ENCODE measurements around the gene POC1A. TPM values are rescaled to one million over a fixed set of nuclear protein-coding genes. Genes with fewer than 3 reads are reported as not detected.

POC1A gene
- total and polyA plus RNA-seq, 10 of the 15 experiments (the other 5 are each of a cell fraction or from before 2014, with no cell fraction given): 8.5 to 49.8 (median 23.5) TPM

DNA sequence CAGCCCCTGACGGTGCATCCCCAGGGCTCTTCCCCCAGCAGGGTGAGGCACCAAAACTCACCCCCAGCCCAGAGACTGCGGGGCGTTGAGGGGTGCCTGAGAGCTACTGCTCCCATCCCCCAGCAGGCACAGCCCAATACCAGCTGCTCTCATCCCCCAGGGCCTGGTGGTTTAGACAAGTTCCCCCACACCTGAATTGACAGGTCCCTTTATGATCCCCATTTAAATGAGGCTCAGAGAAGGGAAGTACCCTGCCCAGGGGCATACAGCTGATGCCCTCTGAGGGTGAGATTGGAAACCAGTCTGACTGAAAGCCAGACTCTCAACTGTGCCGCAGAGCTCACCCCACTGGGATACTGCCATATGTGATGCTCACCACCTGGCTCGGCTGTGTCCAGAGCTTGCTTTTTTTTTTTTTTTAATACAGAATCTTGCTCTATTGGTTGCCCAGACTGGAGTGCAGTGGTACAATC is 118.0 kb downstream of the POC1A start (continued):
- TF ChIP-seq JUNB (IDR thresholded peaks at IDR 0.05) (no peak), RBBP5 (conservative IDR thresholded peaks at IDR 0.05) (no peak), SMARCA5 (IDR thresholded peaks at IDR 0.05) (no peak), CHD4 (IDR thresholded peaks at IDR 0.05) (no peak), NR2C1 (IDR thresholded peaks at IDR 0.05) (no peak), SPI1 (IDR thresholded peaks at IDR 0.05; ENCODE audit: borderline replicate concordance, insufficient read depth, low read depth, low read length) (no peak), EGR1 (IDR thresholded peaks at IDR 0.05; ENCODE audit: borderline replicate concordance in 1 of 2, low read depth in 2 of 2, low read length in 2 of 2) (no peak), MTA3 (IDR thresholded peaks at IDR 0.05; ENCODE audit: borderline replicate concordance, low read length) (no peak), JUND (IDR thresholded peaks at IDR 0.05; ENCODE audit: low read depth, low read length) (no peak), SMAD1 (IDR thresholded peaks at IDR 0.05; ENCODE audit: low read depth, partially characterized antibody) (no peak), SREBF2 (IDR thresholded peaks at IDR 0.05; ENCODE audit: low read length) (no peak), MEF2A (IDR thresholded peaks at IDR 0.05; ENCODE audit: insufficient read depth, low read depth, low read length) (no peak), CREM (IDR thresholded peaks at IDR 0.05; ENCODE audit: low read depth) (no peak), CHD2 (IDR thresholded peaks at IDR 0.05; ENCODE audit: borderline replicate concordance, low read depth, low read length) (peak; percentile 69), HDAC6 (IDR thresholded peaks at IDR 0.05; ENCODE audit: unreplicated experiment) (no peak), BACH1 (IDR thresholded peaks at IDR 0.05; ENCODE audit: borderline replicate concordance) (no peak), NBN (IDR thresholded peaks at IDR 0.05) (peak; percentile 65; the same call in 1 of the 2 replicates), RCOR1 (conservative IDR thresholded peaks at IDR 0.05; ENCODE audit: low read depth, low read length) (0 out of 2 replicates have a peak, but pooled peaks have one; percentile 74), KDM1A (IDR thresholded peaks at IDR 0.05; ENCODE audit: borderline replicate concordance) (no peak), SUZ12 (IDR thresholded peaks at IDR 0.05; ENCODE audit: unreplicated experiment) (no peak), MYB (IDR thresholded peaks at IDR 0.05; ENCODE audit: borderline replicate concordance, low read depth, low read length) (no peak), SMAD5 (IDR thresholded peaks at IDR 0.05; ENCODE audit: low read depth) (no peak), NFYA (IDR thresholded peaks at IDR 0.05; ENCODE audit: borderline replicate concordance, low read depth, low read length) (no peak), NRF1 (conservative IDR thresholded peaks at IDR 0.05; ENCODE audit: low read depth, low read length) (no peak)
- TF ChIP-seq, protein P1, sequence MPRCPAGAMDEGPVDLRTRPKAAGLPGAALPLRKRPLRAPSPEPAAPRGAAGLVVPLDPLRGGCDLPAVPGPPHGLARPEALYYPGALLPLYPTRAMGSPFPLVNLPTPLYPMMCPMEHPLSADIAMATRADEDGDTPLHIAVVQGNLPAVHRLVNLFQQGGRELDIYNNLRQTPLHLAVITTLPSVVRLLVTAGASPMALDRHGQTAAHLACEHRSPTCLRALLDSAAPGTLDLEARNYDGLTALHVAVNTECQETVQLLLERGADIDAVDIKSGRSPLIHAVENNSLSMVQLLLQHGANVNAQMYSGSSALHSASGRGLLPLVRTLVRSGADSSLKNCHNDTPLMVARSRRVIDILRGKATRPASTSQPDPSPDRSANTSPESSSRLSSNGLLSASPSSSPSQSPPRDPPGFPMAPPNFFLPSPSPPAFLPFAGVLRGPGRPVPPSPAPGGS (IDR thresholded peaks at IDR 0.05; ENCODE audit: borderline replicate concordance, insufficient read depth, low read depth, low read length, poor library complexity, severe bottlenecking): no peak
- TF ChIP-seq, protein P2, sequence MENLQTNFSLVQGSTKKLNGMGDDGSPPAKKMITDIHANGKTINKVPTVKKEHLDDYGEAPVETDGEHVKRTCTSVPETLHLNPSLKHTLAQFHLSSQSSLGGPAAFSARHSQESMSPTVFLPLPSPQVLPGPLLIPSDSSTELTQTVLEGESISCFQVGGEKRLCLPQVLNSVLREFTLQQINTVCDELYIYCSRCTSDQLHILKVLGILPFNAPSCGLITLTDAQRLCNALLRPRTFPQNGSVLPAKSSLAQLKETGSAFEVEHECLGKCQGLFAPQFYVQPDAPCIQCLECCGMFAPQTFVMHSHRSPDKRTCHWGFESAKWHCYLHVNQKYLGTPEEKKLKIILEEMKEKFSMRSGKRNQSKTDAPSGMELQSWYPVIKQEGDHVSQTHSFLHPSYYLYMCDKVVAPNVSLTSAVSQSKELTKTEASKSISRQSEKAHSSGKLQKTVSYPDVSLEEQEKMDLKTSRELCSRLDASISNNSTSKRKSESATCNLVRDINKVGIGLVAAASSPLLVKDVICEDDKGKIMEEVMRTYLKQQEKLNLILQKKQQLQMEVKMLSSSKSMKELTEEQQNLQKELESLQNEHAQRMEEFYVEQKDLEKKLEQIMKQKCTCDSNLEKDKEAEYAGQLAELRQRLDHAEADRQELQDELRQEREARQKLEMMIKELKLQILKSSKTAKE (IDR thresholded peaks at IDR 0.05; ENCODE audit: low read depth, poor library complexity, severe bottlenecking): peak; percentile 50
- TF ChIP-seq, protein P3, sequence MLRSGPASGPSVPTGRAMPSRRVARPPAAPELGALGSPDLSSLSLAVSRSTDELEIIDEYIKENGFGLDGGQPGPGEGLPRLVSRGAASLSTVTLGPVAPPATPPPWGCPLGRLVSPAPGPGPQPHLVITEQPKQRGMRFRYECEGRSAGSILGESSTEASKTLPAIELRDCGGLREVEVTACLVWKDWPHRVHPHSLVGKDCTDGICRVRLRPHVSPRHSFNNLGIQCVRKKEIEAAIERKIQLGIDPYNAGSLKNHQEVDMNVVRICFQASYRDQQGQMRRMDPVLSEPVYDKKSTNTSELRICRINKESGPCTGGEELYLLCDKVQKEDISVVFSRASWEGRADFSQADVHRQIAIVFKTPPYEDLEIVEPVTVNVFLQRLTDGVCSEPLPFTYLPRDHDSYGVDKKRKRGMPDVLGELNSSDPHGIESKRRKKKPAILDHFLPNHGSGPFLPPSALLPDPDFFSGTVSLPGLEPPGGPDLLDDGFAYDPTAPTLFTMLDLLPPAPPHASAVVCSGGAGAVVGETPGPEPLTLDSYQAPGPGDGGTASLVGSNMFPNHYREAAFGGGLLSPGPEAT (IDR thresholded peaks at IDR 0.05; ENCODE audit: low read depth): peak; percentile 48; the same call in 1 of the 2 replicates

Measured in GM12878 (cell line).